ENCODE results near the gene DESI1. TPM values are rescaled to one million over a fixed set of nuclear protein-coding genes. Genes with fewer than 3 reads are reported as not detected.

DESI1 gene
- total RNA-seq, 1 donor: 20.8 TPM

DNA sequence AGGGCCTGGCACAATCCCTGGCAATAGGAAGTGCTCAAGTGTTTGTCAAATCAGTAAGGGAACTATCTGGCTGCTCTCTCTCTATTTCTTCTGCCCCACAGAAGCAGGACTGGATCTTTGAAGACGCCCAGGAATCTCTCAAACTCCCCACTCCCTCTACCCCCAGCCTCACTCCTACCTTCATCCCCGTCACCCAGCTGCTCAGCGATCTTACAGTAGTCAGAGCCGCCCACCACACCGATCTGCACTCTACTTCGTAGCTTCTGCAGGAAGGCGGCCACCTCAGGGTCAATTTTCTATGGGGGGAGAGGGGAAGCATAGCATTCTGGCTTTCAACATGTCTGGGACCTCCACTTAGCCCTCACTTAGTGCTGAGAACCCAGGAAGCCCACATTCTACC is 34.9 kb downstream of the DESI1 start:
- H3K4me3 ChIP-seq (ENCODE audit: low read depth, low read length): no peak overlapping the region
- DNase-seq (ENCODE audit: low read depth): no peak
- TF ChIP-seq, protein P1, sequence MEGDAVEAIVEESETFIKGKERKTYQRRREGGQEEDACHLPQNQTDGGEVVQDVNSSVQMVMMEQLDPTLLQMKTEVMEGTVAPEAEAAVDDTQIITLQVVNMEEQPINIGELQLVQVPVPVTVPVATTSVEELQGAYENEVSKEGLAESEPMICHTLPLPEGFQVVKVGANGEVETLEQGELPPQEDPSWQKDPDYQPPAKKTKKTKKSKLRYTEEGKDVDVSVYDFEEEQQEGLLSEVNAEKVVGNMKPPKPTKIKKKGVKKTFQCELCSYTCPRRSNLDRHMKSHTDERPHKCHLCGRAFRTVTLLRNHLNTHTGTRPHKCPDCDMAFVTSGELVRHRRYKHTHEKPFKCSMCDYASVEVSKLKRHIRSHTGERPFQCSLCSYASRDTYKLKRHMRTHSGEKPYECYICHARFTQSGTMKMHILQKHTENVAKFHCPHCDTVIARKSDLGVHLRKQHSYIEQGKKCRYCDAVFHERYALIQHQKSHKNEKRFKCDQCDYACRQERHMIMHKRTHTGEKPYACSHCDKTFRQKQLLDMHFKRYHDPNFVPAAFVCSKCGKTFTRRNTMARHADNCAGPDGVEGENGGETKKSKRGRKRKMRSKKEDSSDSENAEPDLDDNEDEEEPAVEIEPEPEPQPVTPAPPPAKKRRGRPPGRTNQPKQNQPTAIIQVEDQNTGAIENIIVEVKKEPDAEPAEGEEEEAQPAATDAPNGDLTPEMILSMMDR (IDR thresholded peaks at IDR 0.05; ENCODE audit: insufficient read depth, low read length): no peak

DNA sequence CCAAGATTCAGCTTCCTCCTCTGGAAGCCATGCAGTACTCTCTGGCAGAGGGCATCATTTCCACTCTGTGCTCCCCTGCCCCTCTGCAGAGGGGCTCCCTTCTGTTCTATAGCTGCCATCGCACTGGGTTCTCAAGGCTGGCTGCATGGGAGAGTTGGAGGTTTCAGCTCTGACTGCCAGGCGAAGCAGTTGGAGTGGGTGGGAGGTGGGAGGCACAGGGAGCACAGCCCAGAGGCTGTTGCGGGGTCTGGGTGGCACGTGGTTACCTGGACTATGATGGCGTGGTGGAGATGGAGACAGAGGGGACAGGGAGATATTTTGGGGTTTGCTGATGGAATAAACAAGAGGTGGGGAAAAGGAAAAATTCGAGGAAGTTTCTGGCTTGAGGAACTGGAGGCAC is 36.0 kb downstream of the DESI1 start:
- DNase-seq (ENCODE audit: low read depth): no peak
- H3K4me3 ChIP-seq (ENCODE audit: low read depth, low read length): no peak overlapping the region
- TF ChIP-seq, protein P1 (IDR thresholded peaks at IDR 0.05; ENCODE audit: insufficient read depth, low read length): no peak

DNA sequence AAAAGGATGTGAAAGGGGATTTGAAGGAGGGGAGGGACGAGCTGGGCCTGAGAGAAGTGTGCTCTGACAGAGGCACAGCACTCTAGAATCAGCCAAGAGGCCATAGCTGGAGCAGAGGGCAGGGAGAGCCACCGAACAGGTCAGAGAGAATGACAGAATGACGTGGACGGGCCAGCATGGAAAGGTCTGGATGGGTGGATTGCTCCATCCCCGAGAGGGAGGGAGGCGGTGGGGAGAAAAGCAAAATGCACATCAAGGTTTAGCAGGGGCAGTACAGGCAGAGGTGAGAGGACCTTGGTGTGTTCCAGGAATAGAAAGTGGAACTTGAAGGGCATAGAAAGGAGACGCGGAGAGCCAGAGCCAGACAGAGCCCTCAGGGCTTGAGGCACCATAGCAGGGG is 38.1 kb downstream of the DESI1 start:
- no peak for DNase-seq (ENCODE audit: low read depth)
- H3K4me3 ChIP-seq (ENCODE audit: low read depth, low read length): no peak overlapping the region
- TF ChIP-seq, protein P1 (IDR thresholded peaks at IDR 0.05; ENCODE audit: insufficient read depth, low read length): no peak

DNA sequence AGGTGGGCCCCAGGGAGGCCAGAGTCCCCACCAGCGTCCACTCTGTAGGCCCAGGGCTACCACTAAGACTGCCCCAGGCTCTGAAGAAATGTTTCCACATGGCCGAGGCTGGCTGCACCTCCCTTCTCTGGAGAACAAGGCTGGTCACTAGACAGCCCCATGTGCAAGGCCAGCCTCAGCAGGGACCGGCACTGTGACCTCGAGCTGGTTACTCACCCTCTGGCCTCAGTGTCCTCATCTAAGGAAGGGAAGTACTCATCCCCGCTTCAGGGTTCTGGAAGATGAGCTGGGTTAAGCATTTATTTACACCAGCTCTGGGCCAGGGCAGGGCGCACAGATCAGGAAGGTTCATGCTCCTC is 40.9 kb downstream of the DESI1 start:
- no peak overlapping the region for H3K4me3 ChIP-seq (ENCODE audit: low read depth, low read length)
- DNase-seq (ENCODE audit: low read depth): no peak
- TF ChIP-seq, protein P1 (IDR thresholded peaks at IDR 0.05; ENCODE audit: insufficient read depth, low read length): no peak

DNA sequence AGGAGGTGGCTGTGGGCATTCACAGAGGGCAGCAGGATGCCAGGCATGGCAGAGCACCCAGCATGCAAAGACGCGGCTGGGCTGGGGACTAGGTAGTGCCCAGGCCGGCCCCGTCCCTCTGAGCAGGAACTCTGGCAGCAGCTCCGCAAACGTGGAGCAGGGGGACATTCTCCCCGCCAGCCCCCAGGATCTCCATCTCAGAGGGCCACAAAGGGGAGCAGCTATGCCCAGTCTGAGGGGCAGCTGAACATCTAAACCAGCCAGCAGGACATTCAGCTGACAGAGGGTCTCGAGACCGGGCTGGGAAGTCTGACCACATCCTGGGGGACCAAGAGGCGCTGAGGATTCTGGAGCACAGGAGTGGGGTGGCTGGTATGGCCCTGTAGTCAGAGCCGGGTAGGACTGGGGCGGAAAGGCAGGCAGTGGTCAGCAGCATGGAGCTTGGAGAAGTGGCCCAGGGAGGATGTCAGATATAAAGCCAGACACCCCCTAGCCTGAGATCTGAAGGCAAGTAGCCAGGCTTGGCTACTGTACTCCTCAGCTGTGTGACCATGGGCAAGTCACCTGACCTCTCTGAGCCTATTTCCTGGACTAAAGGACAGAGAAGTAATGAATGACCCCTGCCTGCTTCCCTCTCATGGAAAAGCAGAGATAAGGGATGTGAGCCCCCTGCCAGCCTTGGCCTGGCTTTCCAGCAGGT is 41.4 kb downstream of the DESI1 start:
- DNase-seq (ENCODE audit: low read depth): no peak
- H3K4me3 ChIP-seq (ENCODE audit: low read depth, low read length): no peak overlapping the region
- TF ChIP-seq, protein P1 (IDR thresholded peaks at IDR 0.05; ENCODE audit: insufficient read depth, low read length): no peak

DNA sequence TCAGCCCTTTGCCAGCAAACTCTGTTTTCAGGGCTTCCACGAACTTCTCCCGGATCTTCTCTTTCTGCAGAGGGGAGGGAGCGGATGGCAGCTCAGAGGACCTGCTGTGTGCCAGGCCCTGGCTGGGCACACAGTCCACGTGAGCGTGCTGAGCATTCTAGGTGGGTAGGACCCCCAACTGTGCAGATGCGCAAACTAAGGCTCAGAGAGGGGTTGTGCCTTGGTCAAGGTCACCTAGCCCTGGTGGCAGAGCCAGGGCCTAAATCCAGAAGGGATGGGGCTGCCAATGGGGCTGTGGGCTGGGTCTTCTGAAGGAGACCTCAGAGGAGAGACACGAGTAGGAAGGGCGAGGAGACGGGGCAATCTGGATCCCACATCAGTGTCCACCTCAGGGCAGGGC is 42.0 kb downstream of the DESI1 start:
- TF ChIP-seq, protein P1 (IDR thresholded peaks at IDR 0.05; ENCODE audit: insufficient read depth, low read length): no peak
- no peak overlapping the region for H3K4me3 ChIP-seq (ENCODE audit: low read depth, low read length)
- no peak for DNase-seq (ENCODE audit: low read depth)

DNA sequence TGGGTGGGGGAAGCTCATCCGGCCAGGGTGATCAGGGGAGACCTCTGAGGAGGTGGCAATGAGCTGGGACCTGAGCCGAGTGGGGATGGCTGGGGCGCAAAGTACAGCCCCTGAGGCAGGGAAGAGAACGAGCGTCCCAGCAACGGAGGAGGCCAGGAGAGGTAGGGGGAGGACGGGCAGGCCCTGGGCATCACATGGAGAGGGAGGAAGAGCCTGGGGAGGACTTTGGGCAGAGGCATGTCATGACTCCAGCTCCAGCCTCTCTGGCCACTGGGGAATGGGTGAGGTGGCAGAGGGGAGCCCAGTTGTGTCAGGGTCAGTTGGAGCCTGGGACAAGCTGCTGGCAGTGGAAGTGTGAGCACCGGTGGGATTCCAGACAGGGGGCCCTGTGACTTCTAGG is 42.7 kb downstream of the DESI1 start:
- DNase-seq (ENCODE audit: low read depth): no peak
- TF ChIP-seq, protein P1 (IDR thresholded peaks at IDR 0.05; ENCODE audit: insufficient read depth, low read length): no peak
- H3K4me3 ChIP-seq (ENCODE audit: low read depth, low read length): no peak overlapping the region
